GM12878 (cell line): ENCODE data around the gene CNOT10. TPM values are rescaled to one million over a fixed set of nuclear protein-coding genes. Genes with fewer than 3 reads are reported as not detected.
"Not testable (repeated sequence)": the region's sequence is repeated elsewhere in the genome, so short reads cannot be mapped to it uniquely, and the experiment has no call there.

ENCODE experiments used
- ATAC-seq: fragments of 200-7000 bp; cut with Tn5 transposase; 3 replicates; pipeline ENCODE4 v1.9.1; 2020; ENCODE audit warnings: mild to moderate bottlenecking, moderate library complexity
- BruUV-seq: library from RNA; stranded (reverse); fragments of 400-500 nt; replicated peaks from 2 replicates; lab custom pipeline; 2021; lab: Mats Ljungman, UMichigan
- CTCF ChIA-PET: fragments of 300-600 bp; sonication (Branson Sonifier 250); formaldehyde crosslinking; extraction: SDS; loops from one replicate; lab custom pipeline; 2021; ENCODE audit warnings: inconsistent platforms; lab: Yijun Ruan, JAX
- POLR2A ChIA-PET: fragments of 350-600 bp; formaldehyde crosslinking; extraction: SDS; loops from one replicate; lab custom pipeline; 2021; ENCODE audit warnings: inconsistent platforms; lab: Charles Lee
- RAD21 ChIA-PET: fragments of 300-600 bp; sonication (Branson Sonifier 250); formaldehyde crosslinking; loops from one replicate; lab custom pipeline; 2023; ENCODE audit warnings: antibody characterized with exemption; ENCODE audit not compliant: unreplicated experiment; lab: Charles Lee
- SMC1A ChIA-PET: fragments of 300-600 bp; sonication (Branson Sonifier 250); formaldehyde crosslinking; loops from one replicate; lab custom pipeline; 2023; ENCODE audit not compliant: unreplicated experiment, uncharacterized antibody; lab: Charles Lee
- DNase-seq: peaks from one replicate; pipeline ENCODE4 v3.0.0-alpha.2; 2011; ENCODE audit warnings: low read depth, low spot score
- FAIRE-seq: peaks from 3 replicates; lab custom pipeline; 2011; peaks lifted over from hg19 to GRCh38; lab: Jason Lieb, UNC
- H2AFZ ChIP-seq: 2 replicates; pipeline ENCODE4 v1.6.0; 2011; ENCODE audit warnings: low read depth, low read length, control low read depth; ENCODE audit not compliant: control insufficient read depth
- H3K27ac ChIP-seq: 2 replicates; pipeline ENCODE4 v1.5.1; 2011; ENCODE audit warnings: control low read depth; ENCODE audit not compliant: control insufficient read depth, insufficient read depth
- H3K27me3 ChIP-seq, 2 experiments: replicated peaks in 1 of 2; 2 replicates each; pipeline versions ENCODE4 v1.6.0 to v1.6.1; 2011; ENCODE audit warnings: low read length in 1 of 2; ENCODE audit not compliant: control insufficient read depth in 2 of 2, insufficient read depth in 2 of 2
- H3K36me3 ChIP-seq, 2 experiments: 2 replicates each; pipeline ENCODE4 v1.5.1; 2011; ENCODE audit warnings: low read length in 1 of 2; ENCODE audit not compliant: control insufficient read depth in 2 of 2, insufficient read depth in 2 of 2
- H3K4me1 ChIP-seq: 2 replicates; pipeline ENCODE4 v1.6.1; 2011; ENCODE audit warnings: mild to moderate bottlenecking, low read length, moderate library complexity, mixed read lengths; ENCODE audit not compliant: control insufficient read depth, insufficient read depth
- H3K4me2 ChIP-seq: 2 replicates; pipeline ENCODE4 v1.6.0; 2011; ENCODE audit warnings: control low read depth; ENCODE audit not compliant: control insufficient read depth, insufficient read depth
- H3K4me3 ChIP-seq: fragments of 200-600 bp; sonication (generic); 2 replicates; pipeline ENCODE4 v1.5.1; 2016
- H3K79me2 ChIP-seq: 2 replicates; pipeline ENCODE4 v1.6.0; 2011; ENCODE audit warnings: low read length; ENCODE audit not compliant: control insufficient read depth, insufficient read depth
- H3K9ac ChIP-seq: 2 replicates; pipeline ENCODE4 v1.8.0; 2011; ENCODE audit warnings: low read length, control low read depth, mixed read lengths; ENCODE audit not compliant: control insufficient read depth, insufficient read depth
- H3K9me3 ChIP-seq: replicated peaks from 3 replicates; pipeline ENCODE4 v1.5.1; 2011; ENCODE audit warnings: mild to moderate bottlenecking, low read length; ENCODE audit not compliant: control insufficient read depth, insufficient read depth
- H4K20me1 ChIP-seq: 2 replicates; pipeline ENCODE4 v1.6.0; 2011; ENCODE audit not compliant: control insufficient read depth, insufficient read depth
- ATF3 ChIP-seq: IDR thresholded peaks from 2 replicates; pipeline ENCODE4 v1.6.1; 2011; ENCODE audit warnings: low read depth, mild to moderate bottlenecking, low read length, moderate library complexity, borderline replicate concordance; ENCODE audit errors: extremely low read depth
- ESRRA ChIP-seq: IDR thresholded peaks from 2 replicates; pipeline ENCODE4 v1.6.1; 2012; ENCODE audit warnings: mild to moderate bottlenecking, low read length, improper control_type of control experiment
- WGBS: methylation state at CpG from one replicate; pipeline ENCODE4 v1.1.6; 2016; ENCODE audit warnings: low lambda C conversion rate; ENCODE audit not compliant: insufficient replicate concordance, insufficient coverage; ENCODE audit errors: missing lambda C conversion rate; 5-methylcytosine and 5-hydroxymethylcytosine counted together
- in situ Hi-C: fragments of 300-500 bp; cut with MboI; formaldehyde crosslinking; loops from 9 replicates; pipeline ENCODE4 v1.14.3; 2018; ENCODE audit warnings: mixed read lengths
- intact Hi-C: fragments of 100-400 bp; cut with micrococcal nuclease; formaldehyde crosslinking; loops from one replicate; pipeline ENCODE4 v1.14.2; 2022; ENCODE audit not compliant: unreplicated experiment
- polyA plus RNA-seq, 11 experiments: library from polyadenylated mRNA; depleted of rRNA in 4 of 11; unstranded in 6 of 11; stranded (reverse) in 5 of 11; fragments of >200 nt; fragmentation: Nextera tagmentation in 4 of 11; fragmentation: Illumina TruSeq in 1 of 11; extraction: Ambion mirVana in 4 of 11; extraction: Trizol in 1 of 11; gene quantifications; 1 replicate in 1 of 11; 2 replicates in 10 of 11; pipeline versions ENCODE4 v1.2.1 to v1.2.3, GENCODE V29; 2011 to 2016; ENCODE audit warnings: inconsistent platforms in 2 of 11, missing spikeins in 2 of 11, low read depth in 1 of 11
- total RNA-seq, 4 experiments: library from RNA; depleted of rRNA in 3 of 4; stranded (reverse); fragments of >200 nt in 3 of 4; fragmentation: Illumina TruSeq in 1 of 4; extraction: Trizol in 1 of 4; gene quantifications; 2 replicates each; pipeline versions ENCODE4 v1.2.1 to v1.2.3, GENCODE V29; 2013 to 2021

Gene CNOT10
- total and polyA plus RNA-seq, 10 of the 15 experiments (the other 5 are each of a cell fraction or from before 2014, with no cell fraction given) = 18.2 to 51.9 (median 45.5) TPM

GRCh38 chr3:32781969-32782270 lies 96.9 kb downstream of the CNOT10 start:
- H3K36me3 ChIP-seq, H4K20me1 ChIP-seq, H3K9ac ChIP-seq, H2AFZ ChIP-seq, H3K27ac ChIP-seq, ATAC-seq, DNase-seq, H3K4me1 ChIP-seq, H3K4me3 ChIP-seq, H3K27me3 ChIP-seq, H3K4me2 ChIP-seq, in situ Hi-C loops, FAIRE-seq, H3K9me3 ChIP-seq, BruUV-seq, H3K79me2 ChIP-seq: not testable (repeated sequence)
- intact Hi-C loops = loop anchor here (1.0 to 10.0 kb wide), 2 partner anchors 120 to 267 kb away; no protein-coding TSS in a partner anchor
- 89% methylated on average over 9 of the region's 9 CpGs for WGBS
- RAD21 ChIA-PET = interaction anchor here (0.6 to 1.6 kb wide), 5 partner anchors 18 to 121 kb away, joined by 3 to 6 read pairs (median 4); no protein-coding TSS in a partner anchor
- POLR2A ChIA-PET = interaction anchor here (0.9 kb wide), 1 partner anchor 126 kb away, joined by 3 read pairs; no protein-coding TSS in a partner anchor
- CTCF ChIA-PET = interaction anchor here (0.6 to 2.4 kb wide), 21 partner anchors 9 to 304 kb away, joined by 3 to 13 read pairs (median 3); partner anchors contain the start of gene CNOT10
- SMC1A ChIA-PET = interaction anchor here (0.9 to 1.5 kb wide), 4 partner anchors 10 to 151 kb away, joined by 3 to 4 read pairs (median 3); no protein-coding TSS in a partner anchor

- Histone ChIP-seq H3K27me3 (no peaks in the 10 kb centered on the region), H4K20me1 (no peaks in the 10 kb centered on the region), H3K27ac (no peak overlapping the region), H2AFZ (no peak overlapping the region), H3K4me1 (no peaks in the 10 kb centered on the region), H3K36me3 (no peaks in the 10 kb centered on the region), H3K9me3 (no peaks in the 10 kb centered on the region), H3K4me3 (no peak overlapping the region), H3K79me2 (no peaks in the 10 kb centered on the region), H3K4me2 (no peak overlapping the region), H3K9ac (no peak overlapping the region)
- no TSS peak for BruUV-seq
- TF ChIP-seq ESRRA = no peak
- no peak for TF ChIP-seq ATF3
- intact Hi-C loops (loop anchor here (10.0 kb wide), 1 partner anchor 268 kb away; no protein-coding TSS in a partner anchor), in situ Hi-C loops (no loop called here)
- ChIA-PET RAD21 (no interaction called here), SMC1A (interaction anchor here (0.7 to 1.5 kb wide), 3 partner anchors 32 to 271 kb away, joined by 3 to 4 read pairs (median 3); no protein-coding TSS in a partner anchor), POLR2A (interaction anchor here (0.9 kb wide), 1 partner anchor 126 kb away, joined by 3 read pairs; no protein-coding TSS in a partner anchor), CTCF (interaction anchor here (1.0 to 2.4 kb wide), 10 partner anchors 9 to 151 kb away, joined by 3 to 13 read pairs (median 5); partner anchors contain the start of gene CNOT10)
- no peak for DNase-seq
- no peak for ATAC-seq
- no peak for FAIRE-seq
- 95% methylated on average over 3 of the region's 3 CpGs for WGBS
These were observed 97.4 kb downstream of the CNOT10 start for GRCh38 chr3:32782407-32782806.
